Measurements from ENCODE around the gene EIF2A. TPM values are rescaled to one million over a fixed set of nuclear protein-coding genes. Genes with fewer than 3 reads are reported as not detected.

Gene EIF2A
- total and polyA plus RNA-seq, 2 of the 13 experiments (the other 11 are each of a cell fraction or from before 2014, with no cell fraction given) = 124 to 139 TPM

- TF ChIP-seq, protein P1, sequence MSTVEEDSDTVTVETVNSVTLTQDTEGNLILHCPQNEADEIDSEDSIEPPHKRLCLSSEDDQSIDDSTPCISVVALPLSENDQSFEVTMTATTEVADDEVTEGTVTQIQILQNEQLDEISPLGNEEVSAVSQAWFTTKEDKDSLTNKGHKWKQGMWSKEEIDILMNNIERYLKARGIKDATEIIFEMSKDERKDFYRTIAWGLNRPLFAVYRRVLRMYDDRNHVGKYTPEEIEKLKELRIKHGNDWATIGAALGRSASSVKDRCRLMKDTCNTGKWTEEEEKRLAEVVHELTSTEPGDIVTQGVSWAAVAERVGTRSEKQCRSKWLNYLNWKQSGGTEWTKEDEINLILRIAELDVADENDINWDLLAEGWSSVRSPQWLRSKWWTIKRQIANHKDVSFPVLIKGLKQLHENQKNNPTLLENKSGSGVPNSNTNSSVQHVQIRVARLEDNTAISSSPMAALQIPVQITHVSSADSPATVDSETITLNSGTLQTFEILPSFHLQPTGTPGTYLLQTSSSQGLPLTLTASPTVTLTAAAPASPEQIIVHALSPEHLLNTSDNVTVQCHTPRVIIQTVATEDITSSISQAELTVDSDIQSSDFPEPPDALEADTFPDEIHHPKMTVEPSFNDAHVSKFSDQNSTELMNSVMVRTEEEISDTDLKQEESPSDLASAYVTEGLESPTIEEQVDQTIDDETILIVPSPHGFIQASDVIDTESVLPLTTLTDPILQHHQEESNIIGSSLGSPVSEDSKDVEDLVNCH (CRISPR knock-in tag; IDR thresholded peaks at IDR 0.05) = no peak
- TF ChIP-seq ARID2 (CRISPR knock-in tag; IDR thresholded peaks at IDR 0.05; ENCODE audit: borderline replicate concordance) (peak; percentile 97), HOXA3 (CRISPR knock-in tag; IDR thresholded peaks at IDR 0.05) (peak; percentile 76), ZSCAN29 (CRISPR knock-in tag; conservative IDR thresholded peaks at IDR 0.05) (peak; percentile 79; the same call in 1 of the 2 replicates), EP300 (IDR thresholded peaks at IDR 0.05; ENCODE audit: low read depth in 2 of 2, low read length in 2 of 2) (no peak), EP300 (CRISPR knock-in tag; IDR thresholded peaks at IDR 0.05; ENCODE audit: borderline replicate concordance) (no peak; the same call in 1 of the 2 replicates), ZBTB8A (CRISPR knock-in tag; IDR thresholded peaks at IDR 0.05; ENCODE audit: borderline replicate concordance, low read depth) (no peak), ZFAT (CRISPR knock-in tag; conservative IDR thresholded peaks at IDR 0.05) (no peak; the same call in 1 of the 2 replicates), ZNF550 (CRISPR knock-in tag; IDR thresholded peaks at IDR 0.05; ENCODE audit: borderline replicate concordance) (no peak; the same call in 1 of the 2 replicates), ZC3H13 (CRISPR knock-in tag; IDR thresholded peaks at IDR 0.05) (no peak; the same call in 1 of the 2 replicates), HNRNPL (IDR thresholded peaks at IDR 0.05; ENCODE audit: low read depth, low read length) (peak; percentile 44; the same call in 1 of the 2 replicates), ARID3A (IDR thresholded peaks at IDR 0.05; ENCODE audit: low read depth, low read length) (no peak), CBX5 (CRISPR knock-in tag; IDR thresholded peaks at IDR 0.05; ENCODE audit: borderline replicate concordance) (peak; percentile 74; the same call in 1 of the 2 replicates), ZNF557 (CRISPR knock-in tag; IDR thresholded peaks at IDR 0.05) (0 out of 2 replicates have a peak, but pooled peaks have one; percentile 85)
- TF ChIP-seq, protein P2, sequence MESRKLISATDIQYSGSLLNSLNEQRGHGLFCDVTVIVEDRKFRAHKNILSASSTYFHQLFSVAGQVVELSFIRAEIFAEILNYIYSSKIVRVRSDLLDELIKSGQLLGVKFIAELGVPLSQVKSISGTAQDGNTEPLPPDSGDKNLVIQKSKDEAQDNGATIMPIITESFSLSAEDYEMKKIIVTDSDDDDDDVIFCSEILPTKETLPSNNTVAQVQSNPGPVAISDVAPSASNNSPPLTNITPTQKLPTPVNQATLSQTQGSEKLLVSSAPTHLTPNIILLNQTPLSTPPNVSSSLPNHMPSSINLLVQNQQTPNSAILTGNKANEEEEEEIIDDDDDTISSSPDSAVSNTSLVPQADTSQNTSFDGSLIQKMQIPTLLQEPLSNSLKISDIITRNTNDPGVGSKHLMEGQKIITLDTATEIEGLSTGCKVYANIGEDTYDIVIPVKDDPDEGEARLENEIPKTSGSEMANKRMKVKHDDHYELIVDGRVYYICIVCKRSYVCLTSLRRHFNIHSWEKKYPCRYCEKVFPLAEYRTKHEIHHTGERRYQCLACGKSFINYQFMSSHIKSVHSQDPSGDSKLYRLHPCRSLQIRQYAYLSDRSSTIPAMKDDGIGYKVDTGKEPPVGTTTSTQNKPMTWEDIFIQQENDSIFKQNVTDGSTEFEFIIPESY (CRISPR knock-in tag; IDR thresholded peaks at IDR 0.05) = no peak
- TF ChIP-seq, protein P3, sequence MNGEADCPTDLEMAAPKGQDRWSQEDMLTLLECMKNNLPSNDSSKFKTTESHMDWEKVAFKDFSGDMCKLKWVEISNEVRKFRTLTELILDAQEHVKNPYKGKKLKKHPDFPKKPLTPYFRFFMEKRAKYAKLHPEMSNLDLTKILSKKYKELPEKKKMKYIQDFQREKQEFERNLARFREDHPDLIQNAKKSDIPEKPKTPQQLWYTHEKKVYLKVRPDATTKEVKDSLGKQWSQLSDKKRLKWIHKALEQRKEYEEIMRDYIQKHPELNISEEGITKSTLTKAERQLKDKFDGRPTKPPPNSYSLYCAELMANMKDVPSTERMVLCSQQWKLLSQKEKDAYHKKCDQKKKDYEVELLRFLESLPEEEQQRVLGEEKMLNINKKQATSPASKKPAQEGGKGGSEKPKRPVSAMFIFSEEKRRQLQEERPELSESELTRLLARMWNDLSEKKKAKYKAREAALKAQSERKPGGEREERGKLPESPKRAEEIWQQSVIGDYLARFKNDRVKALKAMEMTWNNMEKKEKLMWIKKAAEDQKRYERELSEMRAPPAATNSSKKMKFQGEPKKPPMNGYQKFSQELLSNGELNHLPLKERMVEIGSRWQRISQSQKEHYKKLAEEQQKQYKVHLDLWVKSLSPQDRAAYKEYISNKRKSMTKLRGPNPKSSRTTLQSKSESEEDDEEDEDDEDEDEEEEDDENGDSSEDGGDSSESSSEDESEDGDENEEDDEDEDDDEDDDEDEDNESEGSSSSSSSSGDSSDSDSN (CRISPR knock-in tag; IDR thresholded peaks at IDR 0.05) = peak; percentile 100
Measured at GRCh38 chr3:150603153-150603979, 56.8 kb downstream of the EIF2A start, which contains the start of gene SELENOT (continued).
